Esophagus squamous epithelium (tissue), 4 donors: ENCODE results near the gene ADPRS.

Experiments
- CTCF ChIP-seq, 6 experiments: fragments of 450-650 bp in 4 of 6; fragments of 200-600 bp in 2 of 6; sonication (generic) in 2 of 6; IDR thresholded peaks; one replicate each; pipeline ENCODE4 v1.5.1; 2016 to 2019; ENCODE audit warnings: antibody characterized with exemption in 6 of 6, mild to moderate bottlenecking in 4 of 6, moderate library complexity in 4 of 6
- POLR2A ChIP-seq, 4 donors: fragments of 450-650 bp; IDR thresholded peaks; one replicate each; pipeline ENCODE4 v1.6.1; 2017; ENCODE audit warnings: antibody characterized with exemption in 4 of 4, mild to moderate bottlenecking in 4 of 4, moderate library complexity in 3 of 4

- TF ChIP-seq CTCF (IDR thresholded peaks at IDR 0.05): no peak
- no peak for TF ChIP-seq POLR2A (IDR thresholded peaks at IDR 0.05)
Measured at GRCh38 chr1:36115931-36116330, 27.2 kb downstream of the ADPRS start.
